Ishikawa (cell line): ENCODE results near the gene STUM.

Experiments used
- CEBPB ChIP-seq: IDR thresholded peaks from 2 replicates; pipeline ENCODE4 v1.6.1; 2012
- CREB1 ChIP-seq: IDR thresholded peaks from 2 replicates; pipeline ENCODE4 v1.6.1; 2012; ENCODE audit warnings: low read depth
- EGR1 ChIP-seq: IDR thresholded peaks from 2 replicates; pipeline ENCODE4 v1.6.1; 2012
- EP300 ChIP-seq: IDR thresholded peaks from 2 replicates; pipeline ENCODE4 v1.6.1; 2012; ENCODE audit warnings: borderline replicate concordance
- FOXM1 ChIP-seq: IDR thresholded peaks from 2 replicates; pipeline ENCODE4 v1.6.1; 2012; ENCODE audit warnings: low read depth, borderline replicate concordance
- MAX ChIP-seq: IDR thresholded peaks from 2 replicates; pipeline ENCODE4 v1.6.1; 2012
- NFIC ChIP-seq: IDR thresholded peaks from 2 replicates; pipeline ENCODE4 v1.6.1; 2012
- RAD21 ChIP-seq: IDR thresholded peaks from 2 replicates; pipeline ENCODE4 v1.6.1; 2012; ENCODE audit warnings: low read depth
- REST ChIP-seq: IDR thresholded peaks from 2 replicates; pipeline ENCODE4 v1.6.1; 2012; ENCODE audit warnings: low read depth, mild to moderate bottlenecking
- TAF1 ChIP-seq: IDR thresholded peaks from 2 replicates; pipeline ENCODE4 v1.6.1; 2012; ENCODE audit warnings: low read depth, mild to moderate bottlenecking
- TCF12 ChIP-seq: IDR thresholded peaks from 2 replicates; pipeline ENCODE4 v1.6.1; 2012; ENCODE audit warnings: low read depth
- TEAD4 ChIP-seq: IDR thresholded peaks from 2 replicates; pipeline ENCODE4 v1.6.1; 2012
- USF1 ChIP-seq: IDR thresholded peaks from 2 replicates; pipeline ENCODE4 v1.6.1; 2012
- YY1 ChIP-seq: IDR thresholded peaks from 2 replicates; pipeline ENCODE4 v1.6.1; 2012; ENCODE audit warnings: low read depth
- ZBTB7A ChIP-seq: IDR thresholded peaks from 2 replicates; pipeline ENCODE4 v1.6.1; 2012; ENCODE audit warnings: low read depth

The STUM gene

GRCh38 chr1:226511296-226511695, 37.3 kb upstream of the STUM start:
- no peak for TF ChIP-seq MAX
- TF ChIP-seq YY1: no peak
- TF ChIP-seq CREB1: no peak
- no peak for TF ChIP-seq FOXM1
- no peak for TF ChIP-seq REST
- no peak for TF ChIP-seq USF1
- TF ChIP-seq RAD21: no peak

GRCh38 chr1:226512076-226512728, 36.4 kb upstream of the STUM start:
- TF ChIP-seq NFIC (no peak), CREB1 (no peak), ZBTB7A (no peak), TAF1 (no peak), USF1 (no peak), EP300 (no peak), EGR1 (no peak), TEAD4 (no peak), REST (no peak), FOXM1 (no peak), YY1 (no peak), RAD21 (no peak), CEBPB (no peak), MAX (no peak), TCF12 (no peak)

GRCh38 chr1:226518375-226518774, 30.2 kb upstream of the STUM start:
- TF ChIP-seq NFIC (no peak), YY1 (no peak), FOXM1 (no peak), EP300 (no peak), REST (no peak), RAD21 (no peak), EGR1 (no peak), TAF1 (no peak), TCF12 (no peak)

- TF ChIP-seq CREB1 (no peak), TAF1 (no peak), EP300 (no peak), RAD21 (no peak), YY1 (no peak), TCF12 (no peak), ZBTB7A (no peak), TEAD4 (no peak), NFIC (no peak), FOXM1 (no peak), REST (no peak), USF1 (no peak), CEBPB (no peak), MAX (no peak), EGR1 (no peak)
Measured at GRCh38 chr1:226519135-226519534, 29.4 kb upstream of the STUM start.
